B cell (primary cell): ENCODE data around the gene ODF4.

ENCODE experiments used
- EZH2 ChIP-seq: IDR thresholded peaks from 2 replicates; pipeline ENCODE4 v1.6.1; 2012; ENCODE audit warnings: borderline replicate concordance, low read depth, mild to moderate bottlenecking, moderate library complexity, low read length; ENCODE audit not compliant: insufficient read depth, poor library complexity, severe bottlenecking
- TF ChIP-seq, protein P1 (sequence below): fragments of 200-600 bp; IDR thresholded peaks from one replicate; pipeline ENCODE4 v1.8.0; 2022; ENCODE audit warnings: antibody characterized with exemption, mild to moderate bottlenecking

GRCh38 chr17:8387914-8388651 is 48.4 kb downstream of the ODF4 start:
- TF ChIP-seq, protein P1, sequence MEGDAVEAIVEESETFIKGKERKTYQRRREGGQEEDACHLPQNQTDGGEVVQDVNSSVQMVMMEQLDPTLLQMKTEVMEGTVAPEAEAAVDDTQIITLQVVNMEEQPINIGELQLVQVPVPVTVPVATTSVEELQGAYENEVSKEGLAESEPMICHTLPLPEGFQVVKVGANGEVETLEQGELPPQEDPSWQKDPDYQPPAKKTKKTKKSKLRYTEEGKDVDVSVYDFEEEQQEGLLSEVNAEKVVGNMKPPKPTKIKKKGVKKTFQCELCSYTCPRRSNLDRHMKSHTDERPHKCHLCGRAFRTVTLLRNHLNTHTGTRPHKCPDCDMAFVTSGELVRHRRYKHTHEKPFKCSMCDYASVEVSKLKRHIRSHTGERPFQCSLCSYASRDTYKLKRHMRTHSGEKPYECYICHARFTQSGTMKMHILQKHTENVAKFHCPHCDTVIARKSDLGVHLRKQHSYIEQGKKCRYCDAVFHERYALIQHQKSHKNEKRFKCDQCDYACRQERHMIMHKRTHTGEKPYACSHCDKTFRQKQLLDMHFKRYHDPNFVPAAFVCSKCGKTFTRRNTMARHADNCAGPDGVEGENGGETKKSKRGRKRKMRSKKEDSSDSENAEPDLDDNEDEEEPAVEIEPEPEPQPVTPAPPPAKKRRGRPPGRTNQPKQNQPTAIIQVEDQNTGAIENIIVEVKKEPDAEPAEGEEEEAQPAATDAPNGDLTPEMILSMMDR = no peak
- no peak for TF ChIP-seq EZH2
